HCEC 1CT (cell line): ENCODE results near the gene OR6N2.

Source experiments
- DNase-seq: peaks from one replicate; pipeline ENCODE4 v3.0.0-alpha.2; 2017

The OR6N2 gene

GRCh38 chr1:158752155-158752712 lies 28.8 kb downstream of the OR6N2 start:
- DNase-seq, result no peak

GRCh38 chr1:158735848-158736247 lies 45.2 kb downstream of the OR6N2 start:
- DNase-seq, result no peak

GRCh38 chr1:158732524-158732923 lies 48.5 kb downstream of the OR6N2 start:
- no peak for DNase-seq

GRCh38 chr1:158731707-158732106 lies 49.3 kb downstream of the OR6N2 start:
- DNase-seq, result no peak

GRCh38 chr1:158730453-158730852 lies 50.6 kb downstream of the OR6N2 start:
- DNase-seq, result no peak

GRCh38 chr1:158728510-158729225 lies 52.3 kb downstream of the OR6N2 start:
- DNase-seq, result no peak

- no peak for DNase-seq
Observed at GRCh38 chr1:158724442-158724841, 56.6 kb downstream of the OR6N2 start.
